Measurements from ENCODE around the gene ANK3.

DNA sequence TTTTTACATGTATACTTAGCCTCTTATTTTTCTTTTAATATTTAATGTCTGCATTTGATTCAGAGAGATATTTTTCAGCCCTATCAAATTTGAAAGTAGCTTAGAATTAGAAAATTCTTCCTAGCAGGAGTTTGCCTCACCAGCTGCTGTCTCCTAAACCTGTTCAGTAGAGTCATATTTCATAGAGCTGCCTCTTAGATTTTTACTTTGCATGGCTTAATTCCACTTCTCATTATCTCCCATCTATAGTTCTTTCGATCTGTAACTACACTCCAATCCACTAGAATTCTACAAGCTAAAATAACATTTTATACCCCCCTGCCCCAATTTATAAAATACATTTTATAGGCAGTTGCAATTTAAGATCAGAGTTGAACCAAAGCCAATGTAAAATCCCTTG, 227.0 kb downstream of the ANK3 start:
- TF ChIP-seq, protein P1, sequence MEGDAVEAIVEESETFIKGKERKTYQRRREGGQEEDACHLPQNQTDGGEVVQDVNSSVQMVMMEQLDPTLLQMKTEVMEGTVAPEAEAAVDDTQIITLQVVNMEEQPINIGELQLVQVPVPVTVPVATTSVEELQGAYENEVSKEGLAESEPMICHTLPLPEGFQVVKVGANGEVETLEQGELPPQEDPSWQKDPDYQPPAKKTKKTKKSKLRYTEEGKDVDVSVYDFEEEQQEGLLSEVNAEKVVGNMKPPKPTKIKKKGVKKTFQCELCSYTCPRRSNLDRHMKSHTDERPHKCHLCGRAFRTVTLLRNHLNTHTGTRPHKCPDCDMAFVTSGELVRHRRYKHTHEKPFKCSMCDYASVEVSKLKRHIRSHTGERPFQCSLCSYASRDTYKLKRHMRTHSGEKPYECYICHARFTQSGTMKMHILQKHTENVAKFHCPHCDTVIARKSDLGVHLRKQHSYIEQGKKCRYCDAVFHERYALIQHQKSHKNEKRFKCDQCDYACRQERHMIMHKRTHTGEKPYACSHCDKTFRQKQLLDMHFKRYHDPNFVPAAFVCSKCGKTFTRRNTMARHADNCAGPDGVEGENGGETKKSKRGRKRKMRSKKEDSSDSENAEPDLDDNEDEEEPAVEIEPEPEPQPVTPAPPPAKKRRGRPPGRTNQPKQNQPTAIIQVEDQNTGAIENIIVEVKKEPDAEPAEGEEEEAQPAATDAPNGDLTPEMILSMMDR (optimal IDR thresholded peaks at IDR 0.05 in 1 of 3, IDR thresholded peaks at IDR 0.05 in 1 of 3, conservative IDR thresholded peaks at IDR 0.05 in 1 of 3; ENCODE audit: extremely low read depth in 1 of 3, insufficient read depth in 2 of 3, low read length in 3 of 3): no peak
- no peak for TF ChIP-seq EZH2 (IDR thresholded peaks at IDR 0.05; ENCODE audit: low read length)

Measured in keratinocyte (primary cell).